ENCODE measurements around the gene FSD2.
"Not testable (repeated sequence)": the region's sequence is repeated elsewhere in the genome, so short reads cannot be mapped to it uniquely, and the experiment has no call there.

The FSD2 gene

GRCh38 chr15:82788496-82788895 lies 17.4 kb downstream of the FSD2 start:
- H3K27me3 ChIP-seq (ENCODE audit: insufficient read depth, low read length) = no peaks in the 10 kb centered on the region
- no peak overlapping the region for H3K4me3 ChIP-seq (ENCODE audit: low read length)
- H3K9ac ChIP-seq (ENCODE audit: low read depth, low read length) = no peak overlapping the region
- H3K27ac ChIP-seq (ENCODE audit: low read depth, low read length) = no peak overlapping the region
- WGBS = 90% methylated on average over 2 of the region's 2 CpGs
- H3K9me3 ChIP-seq (ENCODE audit: insufficient read depth, low read depth, low read length) = 0 out of 2 replicates have a peak, but pooled peaks cover under 1% of the 10 kb centered on the region
- H3K36me3 ChIP-seq (ENCODE audit: insufficient read depth, low read length) = no peaks in the 10 kb centered on the region
- H3K4me1 ChIP-seq (ENCODE audit: insufficient read depth, low read length) = no peaks in the 10 kb centered on the region

- no peaks in the 10 kb centered on the region for H3K36me3 ChIP-seq (ENCODE audit: insufficient read depth, low read length)
- 90% methylated on average over 2 of the region's 4 CpGs for WGBS
Measured at GRCh38 chr15:82781349-82781748, 24.5 kb downstream of the FSD2 start.

GRCh38 chr15:82778755-82779154 lies 27.1 kb downstream of the FSD2 start:
- H3K27ac ChIP-seq (ENCODE audit: low read depth, low read length) = no peak overlapping the region
- WGBS = 92% methylated on average over 3 of the region's 3 CpGs
- H3K4me1 ChIP-seq (ENCODE audit: insufficient read depth, low read length) = no peaks in the 10 kb centered on the region
- H3K4me3 ChIP-seq (ENCODE audit: low read length) = no peak overlapping the region
- H3K36me3 ChIP-seq (ENCODE audit: insufficient read depth, low read length) = no peaks in the 10 kb centered on the region
- H3K27me3 ChIP-seq (ENCODE audit: insufficient read depth, low read length) = no peaks in the 10 kb centered on the region; the same call in 1 of the 2 replicates
- H3K9ac ChIP-seq (ENCODE audit: low read depth, low read length) = no peak overlapping the region
- H3K9me3 ChIP-seq (ENCODE audit: insufficient read depth, low read depth, low read length) = no peaks in the 10 kb centered on the region

More at GRCh38 chr15:82781349-82781748, 24.5 kb downstream of the FSD2 start:
- Histone ChIP-seq H3K4me1 (ENCODE audit: insufficient read depth, low read length) (no peaks in the 10 kb centered on the region), H3K9ac (ENCODE audit: low read depth, low read length) (no peak overlapping the region), H3K9me3 (ENCODE audit: insufficient read depth, low read depth, low read length) (no peaks in the 10 kb centered on the region), H3K27me3 (ENCODE audit: insufficient read depth, low read length) (no peaks in the 10 kb centered on the region), H3K27ac (ENCODE audit: low read depth, low read length) (no peak overlapping the region), H3K4me3 (ENCODE audit: low read length) (no peak overlapping the region)

DNA sequence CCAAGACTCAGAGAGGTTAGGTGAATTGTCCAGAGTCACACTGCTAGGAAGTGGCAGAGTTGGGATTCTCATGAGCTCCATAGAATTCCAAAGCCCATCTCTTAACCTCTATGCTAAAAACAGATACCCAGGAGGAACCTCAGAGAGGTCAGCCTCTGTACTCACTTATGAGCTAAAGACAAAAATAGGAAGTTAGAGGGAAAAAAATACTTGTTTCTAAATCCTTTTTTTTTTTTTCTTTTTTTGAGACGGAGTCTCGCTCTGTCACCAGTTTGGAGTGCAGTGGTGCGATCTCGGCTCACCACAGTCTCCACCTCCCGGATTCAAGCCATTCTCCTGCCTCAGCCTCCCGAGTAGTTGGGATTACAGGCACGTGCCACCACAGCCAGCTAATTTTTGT lies 31.4 kb downstream of the FSD2 start:
- no peaks in the 10 kb centered on the region for H3K4me1 ChIP-seq (ENCODE audit: insufficient read depth, low read length)
- WGBS = 92% methylated on average over 7 of the region's 7 CpGs
- H3K4me3 ChIP-seq (ENCODE audit: low read length) = no peak overlapping the region
- H3K9me3 ChIP-seq (ENCODE audit: insufficient read depth, low read depth, low read length) = no peaks in the 10 kb centered on the region
- no peak overlapping the region for H3K9ac ChIP-seq (ENCODE audit: low read depth, low read length)
- no peak overlapping the region for H3K27ac ChIP-seq (ENCODE audit: low read depth, low read length)
- H3K27me3 ChIP-seq (ENCODE audit: insufficient read depth, low read length) = no peaks in the 10 kb centered on the region; the same call in 1 of the 2 replicates
- no peaks in the 10 kb centered on the region for H3K36me3 ChIP-seq (ENCODE audit: insufficient read depth, low read length)

GRCh38 chr15:82771789-82772607 lies 33.9 kb downstream of the FSD2 start:
- no peaks in the 10 kb centered on the region for H3K36me3 ChIP-seq (ENCODE audit: insufficient read depth, low read length)
- WGBS = 88% methylated on average over 12 of the region's 12 CpGs
- no peaks in the 10 kb centered on the region for H3K9me3 ChIP-seq (ENCODE audit: insufficient read depth, low read depth, low read length)
- no peak overlapping the region for H3K4me3 ChIP-seq (ENCODE audit: low read length)
- no peak overlapping the region for H3K27ac ChIP-seq (ENCODE audit: low read depth, low read length)
- no peak overlapping the region for H3K9ac ChIP-seq (ENCODE audit: low read depth, low read length)
- no peaks in the 10 kb centered on the region; the same call in 1 of the 2 replicates for H3K27me3 ChIP-seq (ENCODE audit: insufficient read depth, low read length)
- no peaks in the 10 kb centered on the region for H3K4me1 ChIP-seq (ENCODE audit: insufficient read depth, low read length)

DNA sequence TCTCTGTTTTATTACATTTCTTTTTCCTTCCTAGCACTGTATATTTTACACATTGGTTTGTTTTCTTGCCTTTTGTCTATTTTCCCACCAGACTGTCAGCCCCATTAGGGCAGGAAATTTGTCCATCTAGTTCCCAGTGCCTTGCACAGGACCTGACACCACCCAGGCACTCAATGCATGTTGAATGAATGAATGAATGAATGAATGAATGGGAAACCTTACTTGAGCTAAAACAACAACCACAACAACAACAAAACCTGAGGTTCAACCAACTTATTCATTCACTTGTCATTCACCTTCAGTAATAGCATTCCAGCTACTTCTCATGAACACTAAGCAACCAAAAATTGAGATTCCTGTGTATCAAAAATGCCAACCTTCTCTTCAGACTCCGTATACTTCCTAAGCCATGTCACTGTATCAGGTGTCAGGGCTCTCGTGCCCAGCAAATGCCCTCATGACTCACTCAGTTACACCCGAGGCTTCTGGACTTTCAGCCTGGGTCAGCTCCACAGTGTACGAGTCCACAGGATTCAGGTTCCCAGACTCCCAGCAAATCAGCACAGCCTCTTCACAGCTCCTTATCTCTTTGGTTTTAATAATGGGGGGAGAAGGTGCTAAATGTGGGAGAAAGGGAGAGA lies 37.3 kb downstream of the FSD2 start:
- Histone ChIP-seq H3K9ac (ENCODE audit: low read depth, low read length) (no peak overlapping the region), H3K27ac (ENCODE audit: low read depth, low read length) (no peak overlapping the region), H3K36me3 (ENCODE audit: insufficient read depth, low read length) (no peaks in the 10 kb centered on the region), H3K4me3 (ENCODE audit: low read length) (no peak overlapping the region), H3K27me3 (ENCODE audit: insufficient read depth, low read length) (no peaks in the 10 kb centered on the region), H3K9me3 (ENCODE audit: insufficient read depth, low read depth, low read length) (no peaks in the 10 kb centered on the region), H3K4me1 (ENCODE audit: insufficient read depth, low read length) (no peaks in the 10 kb centered on the region)
- WGBS = 91% methylated on average over 4 of the region's 4 CpGs

- Histone ChIP-seq H3K9me3 (ENCODE audit: insufficient read depth, low read depth, low read length) (no peaks in the 10 kb centered on the region), H3K4me1 (ENCODE audit: insufficient read depth, low read length) (no peaks in the 10 kb centered on the region), H3K27ac (ENCODE audit: low read depth, low read length) (no peak overlapping the region), H3K9ac (ENCODE audit: low read depth, low read length) (no peak overlapping the region), H3K4me3 (ENCODE audit: low read length) (no peak overlapping the region), H3K36me3 (ENCODE audit: insufficient read depth, low read length) (0 out of 2 replicates have a peak, but pooled peaks cover 2% of the 10 kb centered on the region), H3K27me3 (ENCODE audit: insufficient read depth, low read length) (no peaks in the 10 kb centered on the region)
- WGBS = 92% methylated on average over 2 of the region's 2 CpGs
Measured at GRCh38 chr15:82767163-82767829, 38.6 kb downstream of the FSD2 start.

DNA sequence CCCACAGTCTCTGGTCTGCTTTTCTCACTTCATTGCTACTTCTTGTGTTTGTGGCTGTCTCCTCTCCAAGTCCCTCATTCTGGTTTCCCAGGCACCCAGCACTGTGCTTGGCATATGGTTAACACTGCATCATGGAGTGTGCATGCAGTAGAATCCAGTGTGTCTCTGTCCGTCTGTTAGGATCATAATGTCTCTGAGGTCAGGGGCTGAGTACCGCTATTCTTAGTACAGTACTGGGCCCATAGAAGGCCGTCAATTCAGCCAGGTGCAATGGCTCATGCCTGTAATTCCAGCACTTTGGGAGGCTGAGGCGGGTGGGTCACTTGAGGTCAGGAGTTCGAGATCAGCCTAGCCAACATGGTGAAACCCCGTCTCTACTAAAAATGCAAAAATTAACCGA lies 39.7 kb downstream of the FSD2 start:
- H3K27ac ChIP-seq (ENCODE audit: low read depth, low read length); H3K4me1 ChIP-seq (ENCODE audit: insufficient read depth, low read length); H3K36me3 ChIP-seq (ENCODE audit: insufficient read depth, low read length); H3K9ac ChIP-seq (ENCODE audit: low read depth, low read length); H3K4me3 ChIP-seq (ENCODE audit: low read length); H3K27me3 ChIP-seq (ENCODE audit: insufficient read depth, low read length); H3K9me3 ChIP-seq (ENCODE audit: insufficient read depth, low read depth, low read length): not testable (repeated sequence)
- WGBS = 95% methylated on average over 7 of the region's 7 CpGs

DNA sequence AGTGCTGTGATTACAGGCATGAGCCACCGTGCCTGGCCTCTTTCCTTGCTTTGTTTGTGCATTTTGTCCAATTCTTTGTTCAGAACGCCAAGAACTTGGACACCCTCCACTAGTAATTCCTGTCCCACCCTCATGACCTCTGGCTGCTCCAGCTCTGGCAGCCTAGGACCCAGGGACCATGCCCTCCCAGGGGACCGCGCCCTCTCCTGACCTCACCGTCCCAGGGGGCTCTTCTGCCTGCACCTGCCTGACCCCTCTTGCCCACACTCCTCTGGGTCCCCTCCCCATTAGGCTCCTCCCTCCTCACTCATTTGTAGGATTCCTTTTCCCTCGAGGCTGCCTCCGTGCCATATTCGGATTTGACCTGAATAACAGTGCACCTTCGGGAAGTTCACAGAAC lies 41.1 kb downstream of the FSD2 start:
- no peaks in the 10 kb centered on the region for H3K27me3 ChIP-seq (ENCODE audit: insufficient read depth, low read length)
- H3K4me3 ChIP-seq (ENCODE audit: low read length) = no peak overlapping the region
- 0 out of 2 replicates have a peak, but pooled peaks cover 5% of the 10 kb centered on the region for H3K36me3 ChIP-seq (ENCODE audit: insufficient read depth, low read length)
- no peaks in the 10 kb centered on the region for H3K9me3 ChIP-seq (ENCODE audit: insufficient read depth, low read depth, low read length)
- no peaks in the 10 kb centered on the region for H3K4me1 ChIP-seq (ENCODE audit: insufficient read depth, low read length)
- no peak overlapping the region for H3K27ac ChIP-seq (ENCODE audit: low read depth, low read length)
- no peak overlapping the region for H3K9ac ChIP-seq (ENCODE audit: low read depth, low read length)
- 87% methylated on average over 9 of the region's 9 CpGs for WGBS

DNA sequence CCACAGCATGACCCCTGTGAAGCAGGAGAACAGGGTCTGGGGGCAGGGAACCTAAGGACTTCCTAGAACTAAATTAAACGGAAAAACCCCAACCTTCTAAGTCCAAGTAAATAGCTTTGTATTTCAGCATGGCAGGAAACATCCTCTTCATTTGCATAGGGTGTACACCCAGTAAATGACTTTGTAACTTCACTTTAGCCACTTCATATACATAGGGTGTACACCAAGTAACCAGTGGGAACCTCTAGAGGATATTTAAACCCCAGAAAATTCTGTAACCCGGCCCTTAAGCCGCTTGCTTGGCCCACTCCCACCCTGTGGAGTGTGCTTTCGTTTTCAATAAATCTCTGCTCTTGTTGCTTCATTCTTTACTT lies 41.8 kb downstream of the FSD2 start:
- Histone ChIP-seq H3K36me3 (ENCODE audit: insufficient read depth, low read length) (peaks cover 6% of the 10 kb centered on the region; the same call in 1 of the 2 replicates), H3K9me3 (ENCODE audit: insufficient read depth, low read depth, low read length) (no peaks in the 10 kb centered on the region), H3K27me3 (ENCODE audit: insufficient read depth, low read length) (no peaks in the 10 kb centered on the region), H3K4me1 (ENCODE audit: insufficient read depth, low read length) (no peaks in the 10 kb centered on the region), H3K27ac (ENCODE audit: low read depth, low read length) (no peak overlapping the region), H3K9ac (ENCODE audit: low read depth, low read length) (no peak overlapping the region), H3K4me3 (ENCODE audit: low read length) (no peak overlapping the region)
- WGBS = 89% methylated on average over 4 of the region's 4 CpGs

All from HUES64 (cell line).